ENCODE measurements around the gene ANKRA2. TPM values are rescaled to one million over a fixed set of nuclear protein-coding genes. Genes with fewer than 3 reads are reported as not detected.

Gene ANKRA2
- total and polyA plus RNA-seq, 9 donors, result 22.3 to 44.2 (median 25.5) TPM

GRCh38 chr5:73545403-73545779 lies 20.0 kb downstream of the ANKRA2 start:
- 55 to 69% (median 67%) methylated on average over 1 of the region's 1 CpG for WGBS, 3 donors
- Histone ChIP-seq H3K9me3 (no peaks in the 10 kb centered on the region), H3K4me3 (no peak overlapping the region), H3K27ac (no peak overlapping the region), H3K36me3 (no peaks in the 10 kb centered on the region), H3K4me1 (ENCODE audit: insufficient read depth) (no peaks in the 10 kb centered on the region), H3K27me3 (no peaks in the 10 kb centered on the region)
- intact Hi-C loops (cut with DNase I), result no loop called here
- no peak for DNase-seq
- no peak for TF ChIP-seq EP300 (IDR thresholded peaks at IDR 0.05)
- no peak for TF ChIP-seq POLR2A (IDR thresholded peaks at IDR 0.05)
- no peak for TF ChIP-seq CTCF (IDR thresholded peaks at IDR 0.05)

GRCh38 chr5:73544429-73545402 lies 20.7 kb downstream of the ANKRA2 start:
- no peak for DNase-seq
- Histone ChIP-seq H3K4me3 (no peak overlapping the region), H3K27ac (no peak overlapping the region), H3K27me3 (no peaks in the 10 kb centered on the region), H3K4me1 (ENCODE audit: insufficient read depth) (no peaks in the 10 kb centered on the region), H3K36me3 (no peaks in the 10 kb centered on the region), H3K9me3 (no peaks in the 10 kb centered on the region)
- WGBS, 3 donors, result 69 to 71% (median 70%) methylated on average over 9 of the region's 9 CpGs
- TF ChIP-seq CTCF (IDR thresholded peaks at IDR 0.05) (no peak), EP300 (IDR thresholded peaks at IDR 0.05) (no peak), POLR2A (IDR thresholded peaks at IDR 0.05) (no peak)
- intact Hi-C loops (cut with DNase I), result no loop called here

GRCh38 chr5:73542020-73542419 lies 23.4 kb downstream of the ANKRA2 start:
- Histone ChIP-seq H3K36me3 (no peaks in the 10 kb centered on the region), H3K27me3 (no peaks in the 10 kb centered on the region), H3K4me1 (ENCODE audit: insufficient read depth) (no peaks in the 10 kb centered on the region), H3K4me3 (no peak overlapping the region), H3K27ac (no peak overlapping the region), H3K9me3 (no peaks in the 10 kb centered on the region)
- no peak for TF ChIP-seq CTCF (IDR thresholded peaks at IDR 0.05)
- TF ChIP-seq POLR2A (IDR thresholded peaks at IDR 0.05), result no peak
- no peak for TF ChIP-seq EP300 (IDR thresholded peaks at IDR 0.05)
- no peak for DNase-seq
- WGBS, 3 donors, result 44 to 54% (median 46%) methylated on average over 4 of the region's 4 CpGs
- intact Hi-C loops (cut with DNase I), result no loop called here

GRCh38 chr5:73540192-73540591 lies 25.2 kb downstream of the ANKRA2 start:
- no peak for TF ChIP-seq EP300 (IDR thresholded peaks at IDR 0.05)
- no peak for TF ChIP-seq CTCF (IDR thresholded peaks at IDR 0.05)
- TF ChIP-seq POLR2A (IDR thresholded peaks at IDR 0.05), result no peak
- no peak overlapping the region for H3K4me3 ChIP-seq
- no peaks in the 10 kb centered on the region for H3K4me1 ChIP-seq (ENCODE audit: insufficient read depth)
- 53 to 59% (median 57%) methylated on average over 3 of the region's 3 CpGs for WGBS, 3 donors
- intact Hi-C loops (cut with DNase I), result no loop called here
- no peak for DNase-seq
- no peaks in the 10 kb centered on the region for H3K9me3 ChIP-seq
- no peaks in the 10 kb centered on the region for H3K36me3 ChIP-seq
- H3K27ac ChIP-seq, result no peak overlapping the region
- H3K27me3 ChIP-seq, result no peaks in the 10 kb centered on the region

All from ovary (tissue), 9 donors.